Vagina (tissue), 2 donors: ENCODE results near the gene INTS13.

Experiments
- POLR2A ChIP-seq, 2 donors: fragments of 450-650 bp; IDR thresholded peaks; one replicate each; pipeline ENCODE4 v1.6.1; 2017; ENCODE audit warnings: antibody characterized with exemption in 2 of 2, mild to moderate bottlenecking in 2 of 2, moderate library complexity in 2 of 2
- POLR2AphosphoS5 ChIP-seq, 2 donors: sonication (generic); formaldehyde crosslinking; IDR thresholded peaks; one replicate each; pipeline ENCODE4 v1.9.0; 2017; ENCODE audit warnings: antibody characterized with exemption in 2 of 2, mild to moderate bottlenecking in 2 of 2, low read depth in 1 of 2; ENCODE audit not compliant: insufficient read depth in 1 of 2
- TF ChIP-seq, protein P1 (sequence below), 3 experiments: fragments of 450-650 bp in 2 of 3; fragments of 200-600 bp in 1 of 3; sonication (generic) in 1 of 3; IDR thresholded peaks; one replicate each; pipeline ENCODE4 v1.5.1; 2017 to 2019; ENCODE audit warnings: antibody characterized with exemption in 3 of 3, mild to moderate bottlenecking in 2 of 3, moderate library complexity in 2 of 3

GRCh38 chr12:26936559-26937442, 980 bp downstream of the INTS13 start:
- TF ChIP-seq, protein P1, sequence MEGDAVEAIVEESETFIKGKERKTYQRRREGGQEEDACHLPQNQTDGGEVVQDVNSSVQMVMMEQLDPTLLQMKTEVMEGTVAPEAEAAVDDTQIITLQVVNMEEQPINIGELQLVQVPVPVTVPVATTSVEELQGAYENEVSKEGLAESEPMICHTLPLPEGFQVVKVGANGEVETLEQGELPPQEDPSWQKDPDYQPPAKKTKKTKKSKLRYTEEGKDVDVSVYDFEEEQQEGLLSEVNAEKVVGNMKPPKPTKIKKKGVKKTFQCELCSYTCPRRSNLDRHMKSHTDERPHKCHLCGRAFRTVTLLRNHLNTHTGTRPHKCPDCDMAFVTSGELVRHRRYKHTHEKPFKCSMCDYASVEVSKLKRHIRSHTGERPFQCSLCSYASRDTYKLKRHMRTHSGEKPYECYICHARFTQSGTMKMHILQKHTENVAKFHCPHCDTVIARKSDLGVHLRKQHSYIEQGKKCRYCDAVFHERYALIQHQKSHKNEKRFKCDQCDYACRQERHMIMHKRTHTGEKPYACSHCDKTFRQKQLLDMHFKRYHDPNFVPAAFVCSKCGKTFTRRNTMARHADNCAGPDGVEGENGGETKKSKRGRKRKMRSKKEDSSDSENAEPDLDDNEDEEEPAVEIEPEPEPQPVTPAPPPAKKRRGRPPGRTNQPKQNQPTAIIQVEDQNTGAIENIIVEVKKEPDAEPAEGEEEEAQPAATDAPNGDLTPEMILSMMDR (IDR thresholded peaks at IDR 0.05): no peak
- no peak for TF ChIP-seq POLR2A (IDR thresholded peaks at IDR 0.05)
- TF ChIP-seq POLR2AphosphoS5 (IDR thresholded peaks at IDR 0.05; ENCODE audit: insufficient read depth in 1 of 2, low read depth in 1 of 2): no peak
